ENCODE data around the gene CD93. TPM values are rescaled to one million over a fixed set of nuclear protein-coding genes. Genes with fewer than 3 reads are reported as not detected.

CD93 gene
- total RNA-seq, 1 donor from 2014 or later: 37.0 TPM

GRCh38 chr20:23121751-23122320, 35.7 kb upstream of the CD93 start:
- intact Hi-C loops (cut with DNase I): no loop called here
- ATAC-seq (ENCODE audit: poor library complexity): no peak
- DNase-seq: no peak

DNA sequence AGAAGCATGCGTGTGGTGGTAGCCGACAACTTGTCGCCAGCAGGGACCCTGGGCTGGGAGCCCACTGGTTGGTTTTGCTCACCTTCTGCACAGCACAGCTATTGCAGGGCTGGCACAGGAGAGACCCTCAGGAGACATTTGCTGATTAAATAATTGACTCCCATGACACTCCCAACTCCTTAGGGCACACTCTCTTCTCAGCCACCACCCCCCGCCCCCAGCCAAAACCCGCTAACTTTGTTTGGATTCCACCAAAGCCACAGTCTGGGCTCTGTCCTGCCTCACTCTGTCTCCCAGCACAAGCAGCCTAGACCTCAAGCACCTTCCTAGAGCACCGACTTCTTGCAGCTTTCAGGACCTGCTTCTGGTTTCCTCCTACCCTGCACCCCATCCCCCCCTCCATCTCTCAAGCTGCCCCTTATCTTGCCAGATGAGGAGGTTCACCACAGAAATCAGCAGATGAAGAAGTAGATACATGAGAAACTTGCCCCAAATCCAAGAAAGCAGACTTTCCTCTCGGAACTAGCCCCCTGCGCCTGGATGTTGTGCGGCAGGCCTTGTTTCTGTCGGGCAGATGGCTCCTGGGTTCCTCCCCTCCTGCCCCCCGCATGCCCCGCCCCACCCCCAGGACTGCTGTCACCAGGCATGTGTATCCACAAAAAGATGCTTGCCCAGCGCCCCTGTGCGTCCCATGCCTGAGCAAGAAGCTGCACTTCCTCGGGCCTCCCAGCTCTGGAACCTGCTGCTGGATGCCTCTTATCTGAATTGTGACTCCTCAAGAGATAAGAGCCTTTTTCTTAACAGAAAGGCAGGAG, 35.0 kb upstream of the CD93 start:
- intact Hi-C loops (cut with DNase I): no loop called here
- no peak for DNase-seq

DNA sequence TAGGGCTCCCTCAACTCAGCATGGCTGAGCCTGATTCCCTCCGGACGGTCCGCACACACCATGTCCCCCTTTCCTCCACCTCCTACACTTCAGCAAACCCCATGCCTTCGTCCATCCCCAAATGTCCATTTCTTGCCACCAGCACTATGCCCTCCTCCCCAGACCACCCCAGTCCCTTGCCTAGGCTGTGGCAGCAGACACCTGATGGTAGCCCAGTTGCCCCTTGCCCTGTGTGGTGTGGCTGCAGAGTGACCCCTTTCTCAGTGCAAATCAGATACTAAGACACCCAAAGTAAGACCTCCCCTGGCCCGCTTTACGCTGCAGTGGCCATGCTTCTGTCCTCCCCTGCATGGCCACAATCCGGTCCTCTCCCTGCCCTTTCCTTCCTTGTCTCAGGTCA, 34.1 kb upstream of the CD93 start:
- no peak for DNase-seq

More for the DNA sequence above, 35.0 kb upstream of the CD93 start:
- ATAC-seq (ENCODE audit: poor library complexity): no peak

GRCh38 chr20:23119456-23120216, 33.5 kb upstream of the CD93 start:
- intact Hi-C loops (cut with DNase I): no loop called here
- ATAC-seq (ENCODE audit: poor library complexity) (peak; percentile 39), DNase-seq (no peak)

More for the DNA sequence above, 34.1 kb upstream of the CD93 start:
- no peak for ATAC-seq (ENCODE audit: poor library complexity)
- intact Hi-C loops (cut with DNase I): no loop called here

DNA sequence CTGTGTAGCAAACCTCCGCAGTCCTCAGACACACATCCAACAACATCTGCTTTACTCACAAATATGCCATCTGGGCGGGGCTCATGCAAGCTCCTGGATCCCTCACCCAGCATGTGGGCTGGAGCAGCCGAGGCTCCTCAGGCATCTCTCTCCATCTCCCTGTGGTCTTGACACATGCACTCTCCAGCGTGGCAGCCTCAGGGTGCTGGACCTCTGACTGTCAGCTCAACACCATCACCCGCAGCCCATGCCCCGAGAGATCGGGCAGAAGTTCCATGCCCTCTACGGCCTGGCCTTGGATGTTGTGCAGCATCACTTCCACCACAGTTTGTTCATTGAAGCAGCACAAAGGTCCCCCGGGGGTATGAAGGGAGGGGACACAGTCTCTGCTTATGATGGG, 32.6 kb upstream of the CD93 start:
- ATAC-seq (ENCODE audit: poor library complexity) (no peak), DNase-seq (no peak)
- intact Hi-C loops (cut with DNase I): no loop called here

- intact Hi-C loops (cut with DNase I): no loop called here
- no peak for DNase-seq
Measured at GRCh38 chr20:23118144-23118543, 32.0 kb upstream of the CD93 start.

GRCh38 chr20:23117738-23118137, 31.6 kb upstream of the CD93 start:
- DNase-seq (no peak), ATAC-seq (ENCODE audit: poor library complexity) (no peak)
- intact Hi-C loops (cut with DNase I): no loop called here

More at GRCh38 chr20:23118144-23118543, 32.0 kb upstream of the CD93 start:
- no peak for ATAC-seq (ENCODE audit: poor library complexity)

- DNase-seq (no peak), ATAC-seq (ENCODE audit: poor library complexity) (no peak)
- intact Hi-C loops (cut with DNase I): no loop called here
Measured at GRCh38 chr20:23116311-23117089, 30.4 kb upstream of the CD93 start.

- DNase-seq (no peak), ATAC-seq (ENCODE audit: poor library complexity) (peak; percentile 34)
- intact Hi-C loops (cut with DNase I): no loop called here
Measured at GRCh38 chr20:23115822-23116221, 29.7 kb upstream of the CD93 start.

DNA sequence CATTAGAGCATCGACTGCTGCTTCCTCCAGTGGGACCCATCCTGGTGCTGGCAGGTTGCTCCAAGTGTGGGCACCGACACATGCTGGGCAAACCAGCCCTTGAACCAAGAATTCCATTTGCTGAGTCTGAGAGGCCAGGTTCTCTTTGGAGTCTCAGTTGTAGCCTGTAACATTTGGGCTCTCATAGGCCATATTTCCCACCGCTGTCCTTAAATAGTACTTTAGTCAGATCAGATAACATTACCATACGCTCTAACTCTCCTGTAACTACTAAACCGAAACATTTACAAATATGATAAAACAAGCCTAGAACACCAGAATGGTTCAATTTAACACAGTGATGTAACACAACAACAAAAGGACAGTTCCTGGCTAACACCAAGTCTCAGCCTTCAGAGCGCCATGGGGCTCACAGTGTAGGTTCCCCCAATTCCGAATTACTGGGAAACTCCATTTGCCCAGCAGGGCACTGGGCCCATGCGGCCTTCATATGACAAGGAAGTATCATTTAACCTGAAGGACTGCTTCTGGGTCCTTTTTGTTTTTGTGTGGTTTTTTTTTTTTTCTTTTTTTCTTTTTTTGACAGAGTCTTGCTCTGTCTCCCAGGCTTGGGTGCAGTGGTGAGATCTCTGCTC, 28.4 kb upstream of the CD93 start:
- DNase-seq: no peak
- intact Hi-C loops (cut with DNase I): no loop called here
- no peak for ATAC-seq (ENCODE audit: poor library complexity)

- intact Hi-C loops (cut with DNase I): no loop called here
- ATAC-seq (ENCODE audit: poor library complexity) (peak; percentile 45), DNase-seq (peak; percentile 72)
Measured at GRCh38 chr20:23114018-23114417, 27.9 kb upstream of the CD93 start.

GRCh38 chr20:23112595-23112994, 26.5 kb upstream of the CD93 start:
- intact Hi-C loops (cut with DNase I): no loop called here
- ATAC-seq (ENCODE audit: poor library complexity) (no peak), DNase-seq (no peak)

GRCh38 chr20:23111944-23112342, 25.8 kb upstream of the CD93 start:
- ATAC-seq (ENCODE audit: poor library complexity): no peak
- intact Hi-C loops (cut with DNase I): no loop called here
- no peak for DNase-seq

DNA sequence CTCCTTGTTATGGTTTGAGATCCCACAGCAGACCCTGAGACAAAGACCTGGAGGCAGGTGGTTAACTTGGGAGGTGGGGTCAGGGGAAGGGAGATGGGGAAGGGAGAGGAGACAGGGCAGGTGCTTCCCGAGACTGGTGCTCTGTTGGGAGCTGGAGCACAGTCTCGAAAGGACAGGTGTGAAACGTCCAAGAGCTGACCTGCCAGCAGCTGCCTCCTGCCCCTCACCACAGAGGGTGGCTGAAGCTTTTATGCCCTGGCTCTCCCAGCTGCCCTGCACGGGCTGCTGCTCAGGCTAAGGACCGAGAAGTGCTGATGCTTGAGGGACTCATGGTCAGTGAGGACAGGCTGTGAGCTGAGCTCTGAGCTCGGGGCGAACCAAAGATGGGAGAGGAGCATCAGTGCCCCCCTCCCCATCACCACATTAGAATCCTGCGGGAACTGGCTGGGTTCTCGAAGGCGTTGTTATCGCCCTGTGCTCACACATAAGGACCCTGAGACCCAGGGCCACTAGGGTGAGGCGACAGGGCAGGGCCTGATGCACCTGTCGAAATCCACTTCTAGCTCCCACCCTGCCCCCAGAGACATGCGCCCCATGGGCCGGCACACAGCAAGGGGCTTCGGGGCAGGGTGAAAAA, 25.3 kb upstream of the CD93 start:
- intact Hi-C loops (cut with DNase I): no loop called here
- DNase-seq (no peak), ATAC-seq (ENCODE audit: poor library complexity) (no peak)

GRCh38 chr20:23108871-23109270, 22.7 kb upstream of the CD93 start:
- DNase-seq (no peak), ATAC-seq (ENCODE audit: poor library complexity) (no peak)
- intact Hi-C loops (cut with DNase I): no loop called here

DNA sequence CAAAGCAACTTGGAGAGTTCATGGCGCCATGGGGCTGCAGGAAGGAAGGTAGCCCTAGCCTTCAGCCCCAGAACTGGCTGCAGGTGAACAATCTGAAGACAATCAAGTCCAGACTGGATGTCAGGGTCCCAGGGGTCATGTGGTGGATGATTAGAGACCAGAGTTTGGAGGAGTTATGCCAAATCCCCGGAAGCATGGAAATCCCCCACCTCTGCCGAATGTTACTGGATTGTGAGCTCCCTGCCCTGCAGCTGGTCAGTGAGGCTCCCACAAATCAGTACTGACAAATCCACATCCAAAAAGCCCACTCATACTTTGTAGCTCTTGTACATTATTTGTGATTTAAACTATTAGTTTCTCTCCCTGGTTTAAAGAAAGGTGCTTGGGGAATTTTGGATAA, 21.3 kb upstream of the CD93 start:
- no peak for ATAC-seq (ENCODE audit: poor library complexity)
- intact Hi-C loops (cut with DNase I): no loop called here
- no peak for DNase-seq

- intact Hi-C loops (cut with DNase I): no loop called here
- ATAC-seq (ENCODE audit: poor library complexity) (peak; percentile 67), DNase-seq (no peak)
Measured at GRCh38 chr20:23106271-23106851, 20.2 kb upstream of the CD93 start.

DNA sequence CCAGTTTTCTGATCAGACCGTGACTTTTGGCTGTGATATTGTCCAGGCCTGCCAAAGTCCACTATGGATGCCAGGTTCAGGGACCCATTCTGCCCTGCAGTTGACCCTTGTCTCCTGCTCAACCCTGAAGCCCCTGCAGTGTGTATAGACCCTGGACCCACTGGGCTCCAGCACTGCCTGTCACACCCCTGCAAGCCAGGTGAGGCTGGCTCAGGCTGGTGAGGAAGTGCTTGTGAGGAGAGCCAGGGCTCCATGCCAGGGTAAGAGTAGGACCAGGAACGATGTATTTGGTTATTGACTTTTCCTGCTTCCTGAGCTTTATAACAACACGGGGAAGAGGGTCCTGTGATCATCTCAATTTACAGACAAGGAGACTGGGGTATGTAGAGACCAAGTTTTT, 19.1 kb upstream of the CD93 start:
- DNase-seq: no peak
- intact Hi-C loops (cut with DNase I): no loop called here
- no peak for ATAC-seq (ENCODE audit: poor library complexity)
